ENCODE results near the gene LTA. TPM values are rescaled to one million over a fixed set of nuclear protein-coding genes. Genes with fewer than 3 reads are reported as not detected.

The LTA gene, protein sequence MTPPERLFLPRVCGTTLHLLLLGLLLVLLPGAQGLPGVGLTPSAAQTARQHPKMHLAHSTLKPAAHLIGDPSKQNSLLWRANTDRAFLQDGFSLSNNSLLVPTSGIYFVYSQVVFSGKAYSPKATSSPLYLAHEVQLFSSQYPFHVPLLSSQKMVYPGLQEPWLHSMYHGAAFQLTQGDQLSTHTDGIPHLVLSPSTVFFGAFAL
- total RNA-seq = 10 to 100 TPM; 15.2 to 16.7 TPM

DNA sequence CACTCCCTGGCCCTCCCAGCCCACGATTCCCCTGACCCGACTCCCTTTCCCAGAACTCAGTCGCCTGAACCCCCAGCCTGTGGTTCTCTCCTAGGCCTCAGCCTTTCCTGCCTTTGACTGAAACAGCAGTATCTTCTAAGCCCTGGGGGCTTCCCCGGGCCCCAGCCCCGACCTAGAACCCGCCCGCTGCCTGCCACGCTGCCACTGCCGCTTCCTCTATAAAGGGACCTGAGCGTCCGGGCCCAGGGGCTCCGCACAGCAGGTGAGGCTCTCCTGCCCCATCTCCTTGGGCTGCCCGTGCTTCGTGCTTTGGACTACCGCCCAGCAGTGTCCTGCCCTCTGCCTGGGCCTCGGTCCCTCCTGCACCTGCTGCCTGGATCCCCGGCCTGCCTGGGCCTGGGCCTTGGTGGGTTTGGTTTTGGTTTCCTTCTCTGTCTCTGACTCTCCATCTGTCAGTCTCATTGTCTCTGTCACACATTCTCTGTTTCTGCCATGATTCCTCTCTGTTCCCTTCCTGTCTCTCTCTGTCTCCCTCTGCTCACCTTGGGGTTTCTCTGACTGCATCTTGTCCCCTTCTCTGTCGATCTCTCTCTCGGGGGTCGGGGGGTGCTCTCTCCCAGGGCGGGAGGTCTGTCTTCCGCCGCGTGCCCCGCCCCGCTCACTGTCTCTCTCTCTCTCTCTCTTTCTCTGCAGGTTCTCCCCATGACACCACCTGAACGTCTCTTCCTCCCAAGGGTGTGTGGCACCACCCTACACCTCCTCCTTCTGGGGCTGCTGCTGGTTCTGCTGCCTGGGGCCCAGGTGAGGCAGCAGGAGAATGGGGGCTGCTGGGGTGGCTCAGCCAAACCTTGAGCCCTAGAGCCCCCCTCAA, at the start of gene LTA:
Gene LTA (plus strand): TSS at position 249 of the 871 bp plus-strand sequence. CDS start 454 bp downstream, at position 703.
- POLR2A ChIA-PET = interaction anchor here (0.8 to 16.0 kb wide), 9 partner anchors 8 to 26 kb away, joined by 3 to 481 read pairs (median 4); partner anchors contain the start of genes LST1, LTB, NCR3 and TNF
- peak; percentile 63 for ATAC-seq (ENCODE audit: low read depth)
- Mint-ChIP-seq H3K27ac (peak within 1 kb of the TSS; percentile 100), H3K9me3 (no peaks in the 10 kb centered on the region), H3K27me3 (peaks cover 16% of the 10 kb centered on the region), H3K36me3 (peaks cover 21% of the 10 kb centered on the region), H3K4me1 (peaks cover 88% of the 10 kb centered on the region), H3K4me3 (peak within 1 kb of the TSS; percentile 100)
- DNase-seq = peak; percentile 82

- H3K9me3 Mint-ChIP-seq = no peaks in the 10 kb centered on the region
- H3K27me3 Mint-ChIP-seq = peaks cover 9% of the 10 kb centered on the region
- H3K4me3 Mint-ChIP-seq = no peak overlapping the region
- peaks cover 7% of the 10 kb centered on the region for H3K36me3 Mint-ChIP-seq
- ATAC-seq (ENCODE audit: low read depth) (no peak), DNase-seq (no peak)
- POLR2A ChIA-PET = interaction anchor here (0.7 kb wide), 2 partner anchors 13 to 101 kb away, joined by 5 to 7 read pairs; no protein-coding TSS in a partner anchor
- peaks cover 1% of the 10 kb centered on the region for H3K4me1 Mint-ChIP-seq
- H3K27ac Mint-ChIP-seq = no peak overlapping the region
Measured at GRCh38 chr6:31525553-31525931, 46.5 kb upstream of the LTA start.

DNA sequence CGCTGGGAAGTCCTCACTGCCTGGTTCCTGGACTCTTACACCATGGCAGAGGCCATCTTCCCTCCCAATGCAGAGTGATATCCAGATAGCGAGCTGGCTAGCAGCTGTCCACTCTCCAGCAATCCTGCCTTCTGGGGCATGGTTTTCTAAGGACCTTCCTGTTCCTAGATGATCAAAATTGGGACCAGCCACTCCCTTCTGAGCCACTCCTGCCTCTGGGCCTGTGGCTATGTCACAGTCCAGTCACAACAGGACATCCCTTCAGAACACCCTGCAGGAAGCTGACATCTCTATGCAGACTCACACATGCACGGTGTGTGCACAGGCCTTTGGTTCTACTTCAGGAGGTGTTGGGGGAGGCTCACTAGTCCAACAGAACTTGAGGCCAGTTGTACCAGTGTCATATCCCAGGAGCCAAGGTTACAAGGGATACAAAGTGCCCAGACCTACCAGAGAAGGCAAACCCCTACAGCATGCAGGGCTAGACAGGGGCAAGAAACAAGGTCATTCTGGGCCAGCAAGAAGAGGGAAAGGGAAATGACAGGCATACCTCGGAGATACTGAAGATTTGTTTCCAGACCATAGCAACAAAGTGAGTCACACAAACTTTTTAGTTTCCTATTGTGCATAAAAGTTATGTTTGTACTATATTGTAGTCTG, 46.0 kb upstream of the LTA start:
- POLR2A ChIA-PET = interaction anchor here (0.5 kb wide), 1 partner anchor 310 kb away, joined by 4 read pairs; no protein-coding TSS in a partner anchor
- no peak for ATAC-seq (ENCODE audit: low read depth)
- Mint-ChIP-seq H3K4me3 (no peak overlapping the region), H3K36me3 (peaks cover 11% of the 10 kb centered on the region), H3K27me3 (peaks cover 7% of the 10 kb centered on the region), H3K4me1 (peaks cover 1% of the 10 kb centered on the region), H3K27ac (no peak overlapping the region), H3K9me3 (no peaks in the 10 kb centered on the region)
- no peak for DNase-seq

GRCh38 chr6:31528307-31528777, 43.7 kb upstream of the LTA start:
- POLR2A ChIA-PET = interaction anchor here (0.7 to 3.5 kb wide), 3 partner anchors 8 to 22 kb away, joined by 3 to 27 read pairs (median 4); partner anchors contain the start of gene DDX39B
- DNase-seq (no peak), ATAC-seq (ENCODE audit: low read depth) (no peak)
- Mint-ChIP-seq H3K27ac (no peak overlapping the region), H3K27me3 (no peaks in the 10 kb centered on the region), H3K4me1 (peaks cover 10% of the 10 kb centered on the region), H3K4me3 (no peak overlapping the region), H3K36me3 (peaks cover 29% of the 10 kb centered on the region), H3K9me3 (no peaks in the 10 kb centered on the region)

- H3K4me3 Mint-ChIP-seq = no peak within 1 kb of the TSS
- H3K27me3 Mint-ChIP-seq = no peaks in the 10 kb centered on the region
- H3K4me1 Mint-ChIP-seq = peaks cover 11% of the 10 kb centered on the region
- no peak within 1 kb of the TSS for H3K27ac Mint-ChIP-seq
- ATAC-seq (ENCODE audit: low read depth) (peak; percentile 27), DNase-seq (no peak)
- peaks cover 31% of the 10 kb centered on the region for H3K36me3 Mint-ChIP-seq
- POLR2A ChIA-PET = interaction anchor here (0.5 to 3.5 kb wide), 4 partner anchors 8 to 130 kb away, joined by 3 to 27 read pairs (median 4); partner anchors contain the start of gene DDX39B
- H3K9me3 Mint-ChIP-seq = no peaks in the 10 kb centered on the region
Measured at GRCh38 chr6:31528821-31529328, 43.2 kb upstream of the LTA start, which contains the start of gene MCCD1. Gene MCCD1, plus strand, starts transcription at chr6:31528962. Its CDS starts 53 bp downstream, at chr6:31529015.

GRCh38 chr6:31529329-31530150, 42.5 kb upstream of the LTA start:
- H3K4me3 Mint-ChIP-seq = no peak overlapping the region
- ATAC-seq (ENCODE audit: low read depth) = peak; percentile 24
- H3K27ac Mint-ChIP-seq = no peak overlapping the region
- POLR2A ChIA-PET = interaction anchor here (0.5 to 3.5 kb wide), 4 partner anchors 11 to 129 kb away, joined by 3 to 27 read pairs (median 4); partner anchors contain the start of gene DDX39B
- H3K4me1 Mint-ChIP-seq = peaks cover 16% of the 10 kb centered on the region
- no peaks in the 10 kb centered on the region for H3K9me3 Mint-ChIP-seq
- DNase-seq = no peak
- peaks cover 33% of the 10 kb centered on the region for H3K36me3 Mint-ChIP-seq
- no peaks in the 10 kb centered on the region for H3K27me3 Mint-ChIP-seq

DNA sequence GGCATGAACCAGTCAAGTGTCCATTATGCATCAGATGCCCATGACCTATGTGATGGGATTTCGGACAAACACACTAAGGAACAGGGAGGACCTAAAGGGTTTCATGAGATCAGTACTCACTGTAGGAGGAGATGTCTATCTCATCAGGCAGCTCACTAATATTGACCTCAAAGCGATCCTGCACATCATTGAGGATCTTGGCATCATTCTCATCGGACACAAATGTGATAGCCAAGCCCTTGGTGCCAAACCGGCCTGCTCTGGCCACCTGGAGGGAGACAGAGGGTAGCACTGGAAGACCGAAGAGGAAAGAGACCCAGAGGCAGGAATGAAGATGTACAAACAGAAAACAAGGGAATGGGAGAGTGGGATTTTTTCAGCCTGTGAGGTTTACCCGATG, 41.4 kb upstream of the LTA start:
- no peaks in the 10 kb centered on the region for H3K27me3 Mint-ChIP-seq
- DNase-seq (no peak), ATAC-seq (ENCODE audit: low read depth) (no peak)
- no peak overlapping the region for H3K4me3 Mint-ChIP-seq
- no peaks in the 10 kb centered on the region for H3K9me3 Mint-ChIP-seq
- H3K4me1 Mint-ChIP-seq = peaks cover 22% of the 10 kb centered on the region
- peaks cover 44% of the 10 kb centered on the region for H3K36me3 Mint-ChIP-seq
- no peak overlapping the region for H3K27ac Mint-ChIP-seq
- POLR2A ChIA-PET = no interaction called here

- ATAC-seq (ENCODE audit: low read depth) (no peak), DNase-seq (no peak)
- peaks cover 49% of the 10 kb centered on the region for H3K36me3 Mint-ChIP-seq
- no peak overlapping the region for H3K27ac Mint-ChIP-seq
- POLR2A ChIA-PET = interaction anchor here (1.8 kb wide), 1 partner anchor 34 kb away, joined by 6 read pairs; the partner anchor contains the start of gene MICB
- H3K9me3 Mint-ChIP-seq = no peaks in the 10 kb centered on the region
- no peak overlapping the region for H3K4me3 Mint-ChIP-seq
- peaks cover 27% of the 10 kb centered on the region for H3K4me1 Mint-ChIP-seq
- no peaks in the 10 kb centered on the region for H3K27me3 Mint-ChIP-seq
Measured at GRCh38 chr6:31531162-31531561, 40.9 kb upstream of the LTA start.

- no peak overlapping the region for H3K4me3 Mint-ChIP-seq
- no peaks in the 10 kb centered on the region for H3K27me3 Mint-ChIP-seq
- H3K36me3 Mint-ChIP-seq = peaks cover 52% of the 10 kb centered on the region
- POLR2A ChIA-PET = interaction anchor here (1.8 kb wide), 1 partner anchor 35 kb away, joined by 6 read pairs; the partner anchor contains the start of gene MICB
- peaks cover 34% of the 10 kb centered on the region for H3K4me1 Mint-ChIP-seq
- DNase-seq (no peak), ATAC-seq (ENCODE audit: low read depth) (no peak)
- no peak overlapping the region for H3K27ac Mint-ChIP-seq
- no peaks in the 10 kb centered on the region for H3K9me3 Mint-ChIP-seq
Measured at GRCh38 chr6:31531771-31532643, 40.1 kb upstream of the LTA start.

DNA sequence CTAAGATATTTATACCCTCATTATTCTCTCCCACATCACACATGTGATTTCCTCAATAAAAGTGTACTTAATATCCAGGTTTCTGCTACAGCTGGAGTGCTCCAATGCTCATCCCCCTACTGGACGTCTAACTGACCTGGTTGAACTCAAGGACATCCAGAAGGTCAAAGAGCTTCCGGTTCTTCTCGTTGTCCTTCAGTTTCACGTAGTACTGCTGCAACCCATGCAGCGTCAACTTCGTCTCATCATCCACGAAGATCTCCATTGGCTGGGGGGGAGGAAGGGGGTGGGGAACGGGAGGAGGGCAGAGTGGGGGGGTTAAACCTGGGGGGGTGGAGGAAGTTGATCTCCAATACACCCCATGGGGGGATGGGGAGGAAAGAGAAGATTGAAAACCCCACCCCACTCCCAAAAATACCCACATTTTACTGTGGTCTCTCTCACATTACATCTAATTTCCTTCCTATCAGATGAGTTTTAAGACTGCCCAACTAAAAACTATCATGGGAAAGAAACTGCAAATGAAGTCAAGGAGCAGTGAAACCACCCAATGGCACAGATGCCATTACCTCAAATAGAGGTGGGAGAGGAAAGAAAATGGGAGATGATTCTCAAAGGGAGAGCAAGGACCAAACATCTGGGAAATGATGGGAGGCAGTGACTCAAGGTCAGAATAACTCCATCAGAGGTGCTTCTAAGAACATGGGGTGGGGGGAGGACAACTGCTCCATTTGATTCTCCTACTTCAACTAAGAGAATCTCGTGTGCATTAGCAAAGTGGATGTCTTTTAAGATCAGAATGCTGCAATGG, 39.2 kb upstream of the LTA start:
- Mint-ChIP-seq H3K9me3 (no peaks in the 10 kb centered on the region), H3K4me1 (peaks cover 37% of the 10 kb centered on the region), H3K27me3 (no peaks in the 10 kb centered on the region), H3K4me3 (no peak overlapping the region), H3K27ac (peak overlapping the region; percentile 56), H3K36me3 (peaks cover 56% of the 10 kb centered on the region)
- POLR2A ChIA-PET = interaction anchor here (1.8 kb wide), 1 partner anchor 36 kb away, joined by 6 read pairs; the partner anchor contains the start of gene MICB
- no peak for ATAC-seq (ENCODE audit: low read depth)
- no peak for DNase-seq

- DNase-seq (no peak), ATAC-seq (ENCODE audit: low read depth) (no peak)
- Mint-ChIP-seq H3K27ac (no peak overlapping the region), H3K27me3 (no peaks in the 10 kb centered on the region), H3K4me3 (no peak overlapping the region), H3K9me3 (no peaks in the 10 kb centered on the region), H3K36me3 (peaks cover 57% of the 10 kb centered on the region), H3K4me1 (peaks cover 41% of the 10 kb centered on the region)
- POLR2A ChIA-PET = interaction anchor here (0.9 kb wide), 1 partner anchor 39 kb away, joined by 3 read pairs; no protein-coding TSS in a partner anchor
Measured at GRCh38 chr6:31533455-31533841, 38.6 kb upstream of the LTA start.
